CD8-positive, alpha-beta memory T cell (primary cell): ENCODE measurements around the gene REEP5. TPM values are rescaled to one million over a fixed set of nuclear protein-coding genes. Genes with fewer than 3 reads are reported as not detected.
A peak's percentile ranks its signal among the peaks of the same experiment; 100 is the strongest.
"Not testable (repeated sequence)": the region's sequence is repeated elsewhere in the genome, so short reads cannot be mapped to it uniquely, and the experiment has no call there.

Source experiments
- CTCF ChIA-PET: fragments of 350-600 bp; sonication (Branson Sonifier 250); formaldehyde crosslinking; loops from one replicate; lab custom pipeline; 2021; ENCODE audit warnings: antibody characterized with exemption; lab: Charles Lee
- POLR2A ChIA-PET: fragments of 350-600 bp; sonication (Branson Sonifier 250); formaldehyde crosslinking; loops from one replicate; lab custom pipeline; 2021; ENCODE audit warnings: antibody characterized with exemption; lab: Charles Lee
- DNase-seq, 5 donors: peaks; one replicate each; pipeline versions ENCODE4 v3.0.0 to v3.0.0-alpha.2; 2020 to 2022; ENCODE audit warnings: mixed read lengths in 1 of 5
- H3K27ac ChIP-seq: one replicate; pipeline ENCODE4 v1.7.0; 2013; ENCODE audit warnings: low read depth, mild to moderate bottlenecking, low read length, moderate library complexity
- H3K27me3 ChIP-seq: 2 replicates; pipeline ENCODE4 v1.7.0; 2013; ENCODE audit warnings: low read length, mild to moderate bottlenecking; ENCODE audit not compliant: insufficient read depth, poor library complexity, severe bottlenecking
- H3K36me3 ChIP-seq: 2 replicates; pipeline ENCODE4 v1.7.0; 2013; ENCODE audit warnings: mild to moderate bottlenecking, low read length, moderate library complexity; ENCODE audit not compliant: insufficient read depth
- H3K4me1 ChIP-seq: 2 replicates; pipeline ENCODE4 v1.7.0; 2013; ENCODE audit warnings: mild to moderate bottlenecking, low read length, moderate library complexity; ENCODE audit not compliant: insufficient read depth
- H3K4me3 ChIP-seq: 2 replicates; pipeline ENCODE4 v1.7.0; 2013; ENCODE audit warnings: mild to moderate bottlenecking, low read length
- H3K9me3 ChIP-seq: 2 replicates; pipeline ENCODE4 v1.7.0; 2013; ENCODE audit warnings: mild to moderate bottlenecking, low read length
- H3K27ac Mint-ChIP-seq, 8 donors: one replicate each; pipeline ENCODE4 v1.8.0; 2020 to 2021; ENCODE audit warnings: mixed read lengths in 8 of 8, mild to moderate bottlenecking in 6 of 8, inconsistent platforms in 3 of 8, moderate library complexity in 3 of 8
- H3K27me3 Mint-ChIP-seq, 2 donors: one replicate each; pipeline ENCODE4 v1.8.0; 2020 to 2021; ENCODE audit warnings: mixed read lengths in 2 of 2, mild to moderate bottlenecking in 1 of 2, moderate library complexity in 1 of 2
- H3K36me3 Mint-ChIP-seq, 3 donors: one replicate each; pipeline ENCODE4 v1.8.0; 2020 to 2021; ENCODE audit warnings: mixed read lengths in 3 of 3, inconsistent platforms in 1 of 3, mild to moderate bottlenecking in 1 of 3
- H3K4me1 Mint-ChIP-seq, 3 donors: one replicate each; pipeline ENCODE4 v1.8.0; 2020 to 2021; ENCODE audit warnings: mixed read lengths in 3 of 3, inconsistent platforms in 1 of 3, mild to moderate bottlenecking in 1 of 3
- H3K4me3 Mint-ChIP-seq, 7 donors: one replicate each; pipeline ENCODE4 v1.8.0; 2020 to 2021; ENCODE audit warnings: mixed read lengths in 7 of 7, mild to moderate bottlenecking in 6 of 7, moderate library complexity in 4 of 7, inconsistent platforms in 2 of 7
- H3K9me3 Mint-ChIP-seq, 5 donors: one replicate each; pipeline ENCODE4 v1.8.0; 2020 to 2022; ENCODE audit warnings: mixed read lengths in 5 of 5, mild to moderate bottlenecking in 3 of 5, moderate library complexity in 2 of 5, inconsistent platforms in 1 of 5
- polyA plus RNA-seq: library from polyadenylated mRNA; unstranded; fragments of 300-500 nt; fragmentation: Illumina TruSeq; gene quantifications from one replicate; pipeline ENCODE4 v1.2.3, GENCODE V29; 2021
- total RNA-seq, 2 experiments: library from RNA; stranded (reverse); gene quantifications; one replicate each; pipeline ENCODE4 v1.2.3, GENCODE V29; 2021

REEP5 gene
- total and polyA plus RNA-seq, 3 experiments from 2014 or later = 63.5 to 121 (median 74.0) TPM

DNA sequence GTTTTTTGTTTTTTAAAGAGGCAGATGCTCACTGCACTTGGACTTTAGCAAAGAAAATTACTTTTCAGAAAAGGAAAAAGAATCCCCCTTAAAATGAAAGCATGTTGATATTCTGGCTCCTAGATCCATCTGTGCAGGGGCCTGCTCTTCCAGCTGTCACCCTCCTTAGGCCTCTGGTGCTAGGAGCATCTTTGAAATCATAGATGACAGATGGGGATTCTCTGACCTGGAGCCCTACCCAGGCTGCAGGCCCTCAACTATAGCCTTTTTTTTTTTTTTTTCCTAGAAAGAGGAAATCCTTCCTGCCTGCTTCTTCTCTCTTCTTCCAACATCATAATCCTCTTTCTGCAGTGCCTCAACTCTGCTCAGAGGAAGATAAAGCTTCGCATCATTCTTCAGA lies 38.3 kb upstream of the REEP5 start:
- H3K4me3 Mint-ChIP-seq = no peak overlapping the region
- H3K27me3 Mint-ChIP-seq = no peaks in the 10 kb centered on the region
- no peaks in the 10 kb centered on the region for H3K9me3 Mint-ChIP-seq
- Histone ChIP-seq H3K4me3 (no peak overlapping the region), H3K27ac (no peak overlapping the region), H3K27me3 (no peaks in the 10 kb centered on the region), H3K9me3 (no peaks in the 10 kb centered on the region), H3K4me1 (peaks cover 6% of the 10 kb centered on the region), H3K36me3 (no peaks in the 10 kb centered on the region)
- peak overlapping the region in 1 of 8 donors; percentile 48 for H3K27ac Mint-ChIP-seq
- no peaks in the 10 kb centered on the region for H3K36me3 Mint-ChIP-seq
- ChIA-PET CTCF (interaction anchor here (0.7 to 1.0 kb wide), 2 partner anchors 11 to 45 kb away, joined by 3 to 4 read pairs; no protein-coding TSS in a partner anchor), POLR2A (no interaction called here)
- DNase-seq = no peak
- H3K4me1 Mint-ChIP-seq = peaks cover 8 to 21% (median 18%) of the 10 kb centered on the region in 3 donors

DNA sequence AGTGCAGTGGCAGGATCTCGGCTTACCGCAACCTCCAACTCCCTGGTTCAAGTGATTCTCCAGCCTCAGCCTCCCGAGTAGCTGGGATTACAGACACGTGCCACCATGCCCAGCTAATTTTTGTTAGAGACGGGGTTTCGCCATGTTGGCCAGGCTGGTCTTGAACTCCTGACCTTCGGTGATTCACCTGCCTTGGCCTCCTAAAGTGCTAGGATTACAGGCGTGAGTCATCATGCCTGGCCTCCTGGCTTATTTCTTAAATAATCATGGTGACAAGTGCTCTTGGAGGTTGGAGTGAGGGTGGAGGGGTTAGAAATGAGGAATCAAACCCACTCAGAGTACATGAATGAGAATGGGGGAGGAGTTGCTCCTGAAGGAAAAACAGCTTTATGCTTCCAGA lies 37.8 kb upstream of the REEP5 start:
- CTCF ChIA-PET, DNase-seq, H3K9me3 Mint-ChIP-seq, H3K4me3 Mint-ChIP-seq, H3K27me3 ChIP-seq, H3K27me3 Mint-ChIP-seq, POLR2A ChIA-PET, H3K36me3 ChIP-seq, H3K4me1 ChIP-seq, H3K27ac ChIP-seq, H3K9me3 ChIP-seq, H3K36me3 Mint-ChIP-seq, H3K4me3 ChIP-seq: not testable (repeated sequence)
- Mint-ChIP-seq H3K27ac (peak overlapping the region in 1 of 8 donors; percentile 33), H3K4me1 (peaks cover 8 to 21% (median 18%) of the 10 kb centered on the region in 3 donors)

- CTCF ChIA-PET = no interaction called here
- Mint-ChIP-seq H3K27me3 (peaks cover 0 to under 1% of the 10 kb centered on the region in 2 donors), H3K9me3 (no peaks in the 10 kb centered on the region), H3K4me1 (peaks cover 5 to 13% (median 10%) of the 10 kb centered on the region in 3 donors), H3K27ac (peak overlapping the region in 2 of 8 donors; percentile 2 to 9), H3K36me3 (no peaks in the 10 kb centered on the region), H3K4me3 (no peak overlapping the region)
- POLR2A ChIA-PET = interaction anchor here (0.6 kb wide), 1 partner anchor 39 kb away, joined by 4 read pairs; no protein-coding TSS in a partner anchor
- Histone ChIP-seq H3K4me1 (no peaks in the 10 kb centered on the region), H3K4me3 (no peak overlapping the region), H3K36me3 (no peaks in the 10 kb centered on the region), H3K9me3 (no peaks in the 10 kb centered on the region), H3K27me3 (no peaks in the 10 kb centered on the region), H3K27ac (no peak overlapping the region)
- no peak for DNase-seq
These were observed 36.4 kb upstream of the REEP5 start for GRCh38 chr5:112958093-112959088.

GRCh38 chr5:112957036-112957808 lies 35.2 kb upstream of the REEP5 start:
- Mint-ChIP-seq H3K4me3 (no peak overlapping the region), H3K4me1 (peaks cover 1 to 8% (median 7%) of the 10 kb centered on the region in 3 donors), H3K9me3 (no peaks in the 10 kb centered on the region), H3K27ac (no peak overlapping the region), H3K36me3 (no peaks in the 10 kb centered on the region), H3K27me3 (peaks cover 1 to 5% of the 10 kb centered on the region in 2 donors)
- DNase-seq = no peak
- CTCF ChIA-PET = no interaction called here
- H3K27me3 ChIP-seq = no peaks in the 10 kb centered on the region
- H3K9me3 ChIP-seq = no peaks in the 10 kb centered on the region
- no peaks in the 10 kb centered on the region for H3K36me3 ChIP-seq
- no peaks in the 10 kb centered on the region for H3K4me1 ChIP-seq
- no peak overlapping the region for H3K4me3 ChIP-seq
- POLR2A ChIA-PET = no interaction called here
- no peak overlapping the region for H3K27ac ChIP-seq

GRCh38 chr5:112956606-112957005 lies 34.6 kb upstream of the REEP5 start:
- Histone ChIP-seq H3K36me3 (no peaks in the 10 kb centered on the region), H3K27ac (no peak overlapping the region), H3K9me3 (no peaks in the 10 kb centered on the region), H3K27me3 (no peaks in the 10 kb centered on the region), H3K4me1 (no peaks in the 10 kb centered on the region), H3K4me3 (no peak overlapping the region)
- no peaks in the 10 kb centered on the region for H3K9me3 Mint-ChIP-seq
- peak overlapping the region in 1 of 8 donors; percentile 59 for H3K27ac Mint-ChIP-seq
- no peak for DNase-seq
- CTCF ChIA-PET = no interaction called here
- no peak overlapping the region for H3K4me3 Mint-ChIP-seq
- peaks cover 1 to 8% (median 7%) of the 10 kb centered on the region in 3 donors for H3K4me1 Mint-ChIP-seq
- peaks cover 1 to 8% of the 10 kb centered on the region in 2 donors for H3K27me3 Mint-ChIP-seq
- no peaks in the 10 kb centered on the region for H3K36me3 Mint-ChIP-seq
- POLR2A ChIA-PET = no interaction called here

DNA sequence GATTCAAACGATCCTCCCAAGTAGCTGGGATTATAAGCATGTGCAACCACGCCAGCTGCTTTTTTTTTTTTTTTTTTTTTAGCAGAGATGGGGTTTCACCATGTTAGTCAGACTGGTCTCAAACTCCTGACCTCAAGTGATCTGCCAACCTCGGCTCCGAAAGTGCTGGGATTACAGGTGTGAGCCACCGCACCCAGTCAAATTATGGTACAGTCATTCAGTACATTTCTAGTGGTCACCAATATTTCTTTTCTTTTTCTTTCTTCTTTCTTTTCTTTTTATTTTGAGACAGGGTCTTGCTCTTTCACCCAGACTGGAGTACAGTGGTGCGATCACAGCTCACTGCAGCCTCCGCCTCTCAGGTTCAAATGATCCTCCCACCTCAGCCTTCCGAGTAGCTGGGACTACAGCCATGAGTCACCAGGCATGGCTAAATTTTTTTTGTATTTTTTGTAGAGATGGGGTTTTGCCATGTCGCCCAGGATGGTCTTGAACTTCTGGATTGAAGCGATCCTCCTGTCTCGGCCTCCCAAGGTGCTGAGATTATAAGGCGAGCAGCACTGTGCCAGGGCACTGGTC lies 29.2 kb upstream of the REEP5 start:
- H3K4me1 Mint-ChIP-seq = peaks cover 0 to 6% (median 3%) of the 10 kb centered on the region in 3 donors
- H3K9me3 Mint-ChIP-seq = no peaks in the 10 kb centered on the region
- no peak overlapping the region for H3K4me3 ChIP-seq
- no peaks in the 10 kb centered on the region for H3K36me3 Mint-ChIP-seq
- no peaks in the 10 kb centered on the region for H3K9me3 ChIP-seq
- H3K27me3 ChIP-seq = no peaks in the 10 kb centered on the region
- H3K27ac Mint-ChIP-seq = no peak overlapping the region
- CTCF ChIA-PET = no interaction called here
- H3K4me1 ChIP-seq = no peaks in the 10 kb centered on the region
- DNase-seq = no peak
- POLR2A ChIA-PET = no interaction called here
- H3K27me3 Mint-ChIP-seq = peaks cover 6 to 12% of the 10 kb centered on the region in 2 donors
- H3K36me3 ChIP-seq = no peaks in the 10 kb centered on the region
- H3K4me3 Mint-ChIP-seq = no peak overlapping the region
- H3K27ac ChIP-seq = no peak overlapping the region

- no peak for DNase-seq
- H3K27me3 Mint-ChIP-seq = peaks cover 6 to 12% of the 10 kb centered on the region in 2 donors
These were observed 26.4 kb upstream of the REEP5 start for GRCh38 chr5:112948458-112948857.

More at GRCh38 chr5:112948458-112948857, 26.4 kb upstream of the REEP5 start:
- Histone ChIP-seq H3K27me3 (no peaks in the 10 kb centered on the region), H3K4me1 (no peaks in the 10 kb centered on the region), H3K9me3 (no peaks in the 10 kb centered on the region), H3K36me3 (no peaks in the 10 kb centered on the region), H3K4me3 (no peak overlapping the region), H3K27ac (no peak overlapping the region)
- H3K4me3 Mint-ChIP-seq = no peak overlapping the region
- no peaks in the 10 kb centered on the region for H3K9me3 Mint-ChIP-seq
- peaks cover 0 to 10% (median 8%) of the 10 kb centered on the region in 3 donors for H3K4me1 Mint-ChIP-seq
- CTCF ChIA-PET = interaction anchor here (0.8 kb wide), 1 partner anchor 12 kb away, joined by 3 read pairs; no protein-coding TSS in a partner anchor
- H3K36me3 Mint-ChIP-seq = no peaks in the 10 kb centered on the region
- H3K27ac Mint-ChIP-seq = no peak overlapping the region
- POLR2A ChIA-PET = no interaction called here
